Measurements from ENCODE around the gene SMAD2.

GRCh38 chr18:47917923-47918610, 12.4 kb downstream of the SMAD2 start:
- TF ChIP-seq CTCF (IDR thresholded peaks at IDR 0.05; ENCODE audit: borderline replicate concordance, extremely low read depth, low read length, poor library complexity, severe bottlenecking) (no peak), EZH2 (IDR thresholded peaks at IDR 0.05; ENCODE audit: borderline replicate concordance, low read depth, low read length, severe bottlenecking) (no peak)
